Measurements from ENCODE around the gene CNNM4. TPM values are rescaled to one million over a fixed set of nuclear protein-coding genes. Genes with fewer than 3 reads are reported as not detected.

Gene CNNM4
- total RNA-seq, 1 donor from 2014 or later, result 4.9 TPM

DNA sequence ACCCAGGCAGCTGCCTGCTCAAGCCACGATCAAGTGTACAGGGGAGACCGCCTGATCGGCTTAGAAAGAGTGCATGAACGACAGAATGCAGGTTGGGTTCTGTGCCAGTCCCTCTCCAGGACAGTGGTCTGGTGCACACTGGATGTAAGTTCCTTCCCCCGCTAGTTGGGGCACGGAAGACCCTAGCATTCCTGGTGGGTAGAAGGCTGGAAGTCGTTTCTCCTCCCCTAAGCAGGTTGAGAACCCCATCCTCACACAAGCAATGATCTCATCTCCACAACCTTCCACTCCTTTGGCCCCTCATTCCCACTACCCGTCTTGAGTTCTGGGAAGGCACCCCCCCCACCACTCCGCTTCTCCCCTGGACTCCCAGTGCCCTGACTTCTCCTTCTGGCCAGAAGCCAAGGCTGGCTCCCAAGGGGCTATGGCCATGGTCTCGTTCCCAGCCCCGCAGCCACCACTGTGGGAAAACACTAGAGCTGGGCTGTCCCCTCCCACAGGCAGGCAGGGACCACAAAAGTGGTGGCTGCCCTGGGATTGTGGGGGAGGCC lies 98.5 kb downstream of the CNNM4 start:
- no peak for DNase-seq

DNA sequence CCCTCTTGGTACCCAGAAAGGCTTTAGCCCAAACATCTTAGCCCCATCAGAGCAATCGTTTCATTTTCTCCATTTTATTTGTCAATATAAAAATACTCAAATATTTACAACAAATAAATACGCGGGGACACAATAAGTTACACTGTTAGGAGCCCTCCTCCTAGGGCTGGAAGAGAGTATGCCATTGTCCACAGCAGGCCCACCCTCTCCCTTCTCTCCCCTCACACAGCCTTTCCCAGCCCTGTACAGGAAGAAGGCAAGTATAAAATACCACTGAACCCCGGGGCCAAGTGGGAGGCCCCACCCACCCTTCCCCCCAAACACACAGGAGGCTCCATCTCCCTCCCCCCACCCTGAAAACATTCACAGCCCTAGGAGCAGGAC lies 99.0 kb downstream of the CNNM4 start:
- no peak for DNase-seq

DNA sequence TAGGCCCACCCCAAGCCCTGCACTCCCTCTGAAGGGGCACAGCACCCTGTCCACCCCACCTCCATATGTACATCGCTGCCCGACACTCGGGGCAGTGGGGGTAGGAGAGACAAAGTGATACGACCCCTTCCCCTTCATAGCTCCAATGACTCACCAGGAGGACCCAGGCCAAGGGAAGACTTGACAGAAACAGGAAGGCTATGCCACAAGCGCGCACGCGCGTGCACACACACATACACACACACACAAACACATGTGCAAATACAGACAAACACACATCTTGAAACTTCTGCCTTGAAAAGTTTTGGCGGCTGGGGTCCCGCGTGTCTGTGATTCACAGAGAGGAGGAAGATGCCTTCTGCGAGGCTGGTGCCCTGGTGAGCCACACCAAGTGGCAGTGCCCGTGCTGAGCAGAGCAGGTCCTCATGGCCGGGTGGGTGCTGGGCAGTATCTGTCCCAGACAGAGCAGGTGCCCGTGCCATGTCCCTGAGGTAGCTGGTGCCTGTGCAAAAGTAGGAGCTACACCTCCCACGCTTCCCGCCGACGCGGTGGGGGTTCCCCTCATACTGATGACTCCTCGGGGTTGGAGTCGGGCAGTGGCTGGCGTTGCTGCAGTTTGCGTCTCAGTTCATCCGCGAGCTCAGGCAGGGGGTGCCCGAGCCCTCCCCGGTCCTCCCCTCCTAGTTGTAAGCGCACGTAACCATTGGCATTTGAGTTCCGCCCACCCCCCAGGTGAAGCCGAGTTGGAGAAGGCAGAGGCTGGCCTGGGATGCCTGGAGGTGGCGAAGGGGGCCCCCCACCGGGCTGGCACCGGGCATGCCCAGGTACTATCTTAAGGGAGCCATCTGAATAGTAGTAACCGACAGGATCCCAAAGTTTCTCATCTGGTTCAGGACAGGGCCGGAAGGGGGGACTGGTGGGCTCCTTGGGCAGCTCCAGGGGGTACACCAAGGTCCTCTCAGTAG lies 99.6 kb downstream of the CNNM4 start:
- no peak for DNase-seq

DNA sequence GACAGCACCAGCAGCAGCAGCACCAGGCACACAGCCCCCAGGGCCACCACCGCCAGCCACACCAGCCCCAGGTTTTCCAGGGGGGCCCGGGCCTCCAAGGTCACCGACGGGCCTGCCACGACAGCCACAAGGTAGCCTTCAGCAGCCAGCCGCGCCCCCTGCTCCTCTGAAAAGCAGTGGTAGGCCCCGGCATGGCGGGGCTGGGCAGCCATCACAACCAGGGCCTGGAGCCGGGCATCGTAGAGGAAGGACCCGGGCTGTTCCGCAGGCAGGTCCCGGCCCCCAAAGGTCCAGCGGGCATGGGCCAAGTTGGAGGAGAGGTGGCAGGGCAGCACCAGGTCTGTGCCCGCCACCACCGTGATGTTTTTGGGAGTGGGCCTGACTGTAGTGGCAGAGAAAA lies 100.4 kb downstream of the CNNM4 start:
- DNase-seq, result no peak

Small RNA genes within 50 kb of the gene (small RNA-seq; reads per million reads assigned to genes)
- not detected for gene MIR3127 (ENCODE audit: low replicate concordance)

Other genes starting within 250 kb of the CNNM4 start
- gene ARID5A, start 224.2 kb upstream of the CNNM4 start, total RNA-seq, result 16.2 TPM
- gene KANSL3, start 122.6 kb upstream of the CNNM4 start, total RNA-seq, result 26.0 TPM
- 0.10 TPM for gene FER1L5, start 118.1 kb upstream of the CNNM4 start, total RNA-seq
- gene LMAN2L, start 20.8 kb upstream of the CNNM4 start, total RNA-seq, result 24.6 TPM
- gene CNNM3, start 55.4 kb downstream of the CNNM4 start, total RNA-seq, result 6.3 TPM
- gene ANKRD23, start 83.1 kb downstream of the CNNM4 start, total RNA-seq, result 7.2 TPM
- 4.4 TPM for gene ANKRD39, start 97.1 kb downstream of the CNNM4 start, total RNA-seq
- 24.3 TPM for gene SEMA4C, start 109.2 kb downstream of the CNNM4 start, total RNA-seq
- 0.79 TPM for gene FAM178B, start 225.7 kb downstream of the CNNM4 start, total RNA-seq